AG04449 (cell line): ENCODE measurements around the gene USP32.

ENCODE experiments used
- CTCF ChIA-PET: fragments of 350-600 bp; formaldehyde crosslinking; extraction: SDS; loops from one replicate; lab custom pipeline; 2021; ENCODE audit warnings: antibody characterized with exemption; lab: Yijun Ruan, JAX
- POLR2A ChIA-PET: fragments of 400-600, 350-600 bp; formaldehyde crosslinking; extraction: SDS; loops from one replicate; lab custom pipeline; 2020; ENCODE audit warnings: antibody characterized with exemption, inconsistent platforms; lab: Yijun Ruan, JAX
- DNase-seq: peaks from one replicate; pipeline ENCODE4 v3.0.0-alpha.2; 2010; ENCODE audit warnings: low read depth, low spot score
- H3K4me3 ChIP-seq: 2 replicates; pipeline ENCODE4 v1.5.1; 2011; ENCODE audit warnings: low read depth, mild to moderate bottlenecking, control low read depth, low read length
- TF ChIP-seq, protein P1 (sequence below): IDR thresholded peaks from one replicate; pipeline ENCODE4 v1.5.1; 2011; ENCODE audit warnings: mild to moderate bottlenecking, moderate library complexity, low read length, control low read depth, inconsistent platforms; ENCODE audit not compliant: insufficient read depth; ENCODE audit errors: missing control alignments

Gene USP32

DNA sequence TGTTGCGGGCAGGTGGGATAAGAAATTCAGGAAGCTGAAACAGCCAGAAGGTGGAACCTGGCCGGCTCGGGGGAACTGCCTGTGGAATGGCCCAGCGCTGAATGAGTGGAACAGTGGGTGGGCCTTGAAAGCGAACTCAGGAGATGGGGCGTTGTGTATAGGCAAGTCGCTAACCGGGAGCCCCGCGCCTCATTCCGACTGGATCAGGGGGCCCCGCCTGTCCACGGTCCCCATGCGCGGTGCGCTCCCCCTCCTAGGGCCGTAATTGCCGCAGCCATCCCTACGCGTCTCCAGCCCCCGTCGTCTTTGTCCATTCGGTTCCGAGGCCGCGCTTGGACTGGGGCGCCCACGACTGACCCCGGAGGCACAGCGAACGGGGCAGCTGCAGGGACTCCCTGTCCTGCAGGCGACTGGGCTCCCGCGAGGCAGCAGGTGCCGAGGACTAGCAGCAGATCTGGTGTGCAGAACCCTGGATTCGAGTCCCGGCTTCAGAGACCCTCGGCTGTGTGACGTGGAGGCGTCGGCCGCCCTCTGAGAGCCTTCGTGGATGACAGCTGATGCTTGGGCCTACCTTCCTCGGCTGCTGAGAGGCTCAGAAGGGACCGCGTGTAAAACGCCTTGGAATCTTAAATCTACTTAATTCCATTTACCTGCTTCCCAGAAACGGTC, 253.0 kb downstream of the USP32 start:
- CTCF ChIA-PET, result interaction anchor here (0.6 to 4.6 kb wide), 5 partner anchors 7 to 300 kb away, joined by 3 to 71 read pairs (median 4); partner anchors contain the start of gene CA4
- POLR2A ChIA-PET, result no interaction called here

DNA sequence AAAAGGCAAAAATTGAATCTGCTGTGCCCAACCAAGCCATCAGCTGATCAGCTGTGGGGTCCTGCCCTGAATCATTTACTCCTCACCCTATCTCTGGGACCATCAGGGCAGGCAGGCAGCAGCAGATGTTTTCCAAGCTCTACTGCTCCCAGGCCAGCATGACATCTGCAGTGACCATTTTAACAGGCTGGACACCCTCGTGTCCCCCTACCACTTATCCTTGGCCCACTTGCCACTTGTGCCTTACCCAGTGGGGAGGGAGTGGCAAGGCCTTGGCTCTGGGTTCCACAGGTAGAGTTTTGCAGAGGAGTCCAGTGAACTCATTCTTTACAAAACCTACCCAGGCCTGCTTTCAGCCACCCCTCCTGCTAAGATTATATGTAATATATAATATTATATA, 254.2 kb downstream of the USP32 start:
- ChIA-PET CTCF (interaction anchor here (0.9 to 2.1 kb wide), 4 partner anchors 93 to 301 kb away, joined by 3 to 4 read pairs (median 4); no protein-coding TSS in a partner anchor), POLR2A (no interaction called here)
- H3K4me3 ChIP-seq, result no peak overlapping the region
- TF ChIP-seq, protein P1, sequence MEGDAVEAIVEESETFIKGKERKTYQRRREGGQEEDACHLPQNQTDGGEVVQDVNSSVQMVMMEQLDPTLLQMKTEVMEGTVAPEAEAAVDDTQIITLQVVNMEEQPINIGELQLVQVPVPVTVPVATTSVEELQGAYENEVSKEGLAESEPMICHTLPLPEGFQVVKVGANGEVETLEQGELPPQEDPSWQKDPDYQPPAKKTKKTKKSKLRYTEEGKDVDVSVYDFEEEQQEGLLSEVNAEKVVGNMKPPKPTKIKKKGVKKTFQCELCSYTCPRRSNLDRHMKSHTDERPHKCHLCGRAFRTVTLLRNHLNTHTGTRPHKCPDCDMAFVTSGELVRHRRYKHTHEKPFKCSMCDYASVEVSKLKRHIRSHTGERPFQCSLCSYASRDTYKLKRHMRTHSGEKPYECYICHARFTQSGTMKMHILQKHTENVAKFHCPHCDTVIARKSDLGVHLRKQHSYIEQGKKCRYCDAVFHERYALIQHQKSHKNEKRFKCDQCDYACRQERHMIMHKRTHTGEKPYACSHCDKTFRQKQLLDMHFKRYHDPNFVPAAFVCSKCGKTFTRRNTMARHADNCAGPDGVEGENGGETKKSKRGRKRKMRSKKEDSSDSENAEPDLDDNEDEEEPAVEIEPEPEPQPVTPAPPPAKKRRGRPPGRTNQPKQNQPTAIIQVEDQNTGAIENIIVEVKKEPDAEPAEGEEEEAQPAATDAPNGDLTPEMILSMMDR, result no peak
- DNase-seq, result no peak

More for the DNA sequence above, 253.0 kb downstream of the USP32 start:
- TF ChIP-seq, protein P1, result no peak
- H3K4me3 ChIP-seq, result no peak overlapping the region
- no peak for DNase-seq

DNA sequence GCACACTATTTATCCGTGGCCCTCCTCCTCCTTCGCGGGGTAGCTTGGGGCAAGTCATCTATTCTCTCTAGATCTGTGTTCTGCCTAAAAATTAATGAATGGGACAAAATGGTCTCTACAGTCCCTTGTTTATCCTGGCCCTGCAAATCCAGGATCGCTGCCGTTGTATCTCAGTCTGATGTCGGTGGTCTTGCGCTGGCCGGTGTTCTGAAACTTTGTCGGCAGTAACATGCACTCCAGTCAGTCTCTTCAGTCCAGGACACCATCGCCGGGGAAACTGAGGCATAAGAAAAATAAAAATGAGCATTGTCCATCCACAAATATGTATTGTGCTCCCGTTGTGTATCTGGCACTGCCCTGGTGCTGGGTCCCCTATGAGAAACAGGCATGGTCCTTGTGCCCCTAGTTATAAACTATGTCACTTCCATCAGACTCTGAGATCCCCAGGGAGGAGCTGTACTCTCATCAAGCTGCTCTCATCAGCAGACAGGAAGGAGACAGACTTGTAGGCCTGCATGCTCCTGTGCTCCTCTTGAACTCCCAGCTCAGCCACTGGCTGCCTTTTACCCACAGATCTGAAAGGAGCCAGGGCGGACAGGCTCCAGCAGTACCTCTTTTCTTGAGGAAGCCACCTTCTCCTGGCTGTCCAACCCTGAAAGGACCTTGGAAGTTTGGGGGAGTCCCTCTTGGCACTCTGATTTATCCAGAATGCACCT, 255.8 kb downstream of the USP32 start:
- TF ChIP-seq, protein P1, result no peak
- no peak for DNase-seq
- peak overlapping the region; percentile 90 for H3K4me3 ChIP-seq
- POLR2A ChIA-PET, result no interaction called here
- CTCF ChIA-PET, result interaction anchor here (1.2 to 2.1 kb wide), 2 partner anchors 95 to 288 kb away, joined by 3 to 4 read pairs; no protein-coding TSS in a partner anchor

DNA sequence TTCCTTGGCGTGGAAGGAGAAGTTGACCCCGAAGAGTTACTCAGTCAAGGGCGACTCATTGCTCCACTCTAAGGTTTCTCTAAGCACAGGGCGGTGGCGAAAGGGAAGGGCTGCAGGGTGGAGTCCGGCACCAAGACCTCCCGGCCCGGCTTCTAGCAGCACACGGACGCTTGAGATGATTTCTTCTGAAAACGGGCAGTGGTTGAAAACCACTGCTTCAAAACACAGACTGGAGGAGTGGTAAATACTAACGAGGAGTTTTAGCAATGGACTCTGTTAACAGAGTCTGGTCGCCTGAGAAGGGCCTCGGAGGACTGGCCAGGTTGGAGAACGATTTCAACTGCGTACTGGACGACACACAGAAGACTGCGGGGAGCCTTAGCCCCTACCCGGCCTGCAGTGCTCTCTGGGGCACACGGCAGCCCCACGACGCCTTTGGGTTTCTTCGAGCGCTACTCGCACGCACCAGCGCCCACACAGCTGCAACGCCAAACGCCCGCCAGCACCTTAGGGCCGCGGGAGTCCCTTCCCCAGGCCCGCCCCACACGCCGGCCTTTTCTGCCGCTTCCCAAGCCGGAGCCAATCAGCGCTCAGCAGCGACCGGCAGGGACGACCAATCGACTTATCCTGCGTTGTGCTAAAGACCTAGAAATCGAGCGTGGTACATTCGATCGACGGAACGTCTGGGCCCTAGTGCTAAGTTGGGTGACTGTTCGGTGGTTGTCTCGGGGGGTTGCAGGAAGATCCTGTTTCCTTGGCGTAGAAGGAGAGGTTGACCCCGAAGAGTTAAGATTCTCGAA, 256.6 kb downstream of the USP32 start:
- H3K4me3 ChIP-seq, result peak overlapping the region; percentile 90
- DNase-seq, result peak; percentile 42
- POLR2A ChIA-PET, result no interaction called here
- CTCF ChIA-PET, result interaction anchor here (1.7 to 2.1 kb wide), 2 partner anchors 8 to 96 kb away, joined by 4 read pairs; no protein-coding TSS in a partner anchor
- TF ChIP-seq, protein P1, result no peak

DNA sequence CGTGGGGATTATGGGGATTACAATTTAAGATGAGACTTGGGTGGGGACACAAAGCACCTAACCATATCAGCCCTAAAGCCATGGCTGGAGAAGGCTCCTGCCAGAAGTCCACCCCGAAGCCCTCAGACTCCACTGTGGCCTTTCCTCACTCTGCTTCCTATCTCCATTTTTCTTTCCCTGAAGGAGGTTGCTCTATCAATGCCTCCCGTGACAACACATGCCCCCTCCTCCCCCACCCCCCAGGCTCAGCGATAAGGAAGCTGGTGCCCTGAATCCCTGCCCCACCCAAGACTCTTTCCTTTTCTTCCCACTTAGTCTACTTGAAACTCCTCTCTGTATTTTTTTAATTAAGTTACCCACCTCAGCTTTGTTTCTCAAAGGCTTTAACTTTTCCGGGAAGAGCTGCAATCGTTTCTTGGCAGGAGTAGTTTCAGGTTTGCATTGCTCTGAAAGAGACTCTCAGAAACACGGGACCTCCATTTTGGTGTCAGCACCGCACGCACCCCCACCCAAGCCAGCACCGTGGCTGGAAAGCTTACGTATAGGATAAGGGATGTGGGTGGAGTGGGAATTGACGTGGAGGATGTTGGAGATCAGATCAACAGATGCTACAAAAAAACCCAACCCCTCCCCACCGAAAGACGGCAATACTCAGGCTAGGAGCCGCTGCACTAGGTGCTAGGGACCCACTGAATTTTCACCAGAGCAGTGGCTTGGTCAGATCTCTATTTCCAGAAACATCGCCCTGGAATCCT, 257.4 kb downstream of the USP32 start:
- TF ChIP-seq, protein P1, result no peak
- ChIA-PET CTCF (interaction anchor here (1.7 kb wide), 1 partner anchor 9 kb away, joined by 4 read pairs; no protein-coding TSS in a partner anchor), POLR2A (interaction anchor here (0.5 kb wide), 1 partner anchor 249 kb away, joined by 3 read pairs; no protein-coding TSS in a partner anchor)
- H3K4me3 ChIP-seq, result peak overlapping the region; percentile 90
- no peak for DNase-seq
